Measurements from ENCODE around the gene RNASET2. TPM values are rescaled to one million over a fixed set of nuclear protein-coding genes. Genes with fewer than 3 reads are reported as not detected.

The RNASET2 gene, protein sequence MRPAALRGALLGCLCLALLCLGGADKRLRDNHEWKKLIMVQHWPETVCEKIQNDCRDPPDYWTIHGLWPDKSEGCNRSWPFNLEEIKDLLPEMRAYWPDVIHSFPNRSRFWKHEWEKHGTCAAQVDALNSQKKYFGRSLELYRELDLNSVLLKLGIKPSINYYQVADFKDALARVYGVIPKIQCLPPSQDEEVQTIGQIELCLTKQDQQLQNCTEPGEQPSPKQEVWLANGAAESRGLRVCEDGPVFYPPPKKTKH
- total RNA-seq = 26.9 and 40.2 TPM in 2 replicates

GRCh38 chr6:166956444-166957086 lies at the start of gene RNASET2:
Gene RNASET2, minus strand, starts transcription at chr6:166956550. Its CDS starts 368 bp downstream, at chr6:166956182.

GRCh38 chr6:166999145-166999883 lies 43.0 kb upstream of the RNASET2 start, which contains the start of gene CEP43:
Gene CEP43, plus strand, starts transcription at chr6:166999397. Its CDS starts 16 bp downstream, at chr6:166999413.

Other genes starting within 250 kb of the RNASET2 start
- gene CEP43, start 42.8 kb upstream of the RNASET2 start, total RNA-seq = 6.9 and 7.1 TPM in 2 replicates
- not detected in 2 replicates for gene CCR6, start 166.5 kb upstream of the RNASET2 start, total RNA-seq
- not detected in 2 replicates for gene GPR31, start 201.4 kb upstream of the RNASET2 start, total RNA-seq